HEK293 (cell line): ENCODE data around the gene NLRP6.

Experiments
- CTCF ChIA-PET: fragments of 350-600 bp; formaldehyde crosslinking; extraction: SDS; loops from one replicate; lab custom pipeline; 2021; ENCODE audit warnings: antibody characterized with exemption; lab: Yijun Ruan, JAX
- POLR2A ChIA-PET: fragments of 300-600 bp; formaldehyde crosslinking; extraction: SDS; loops from one replicate; lab custom pipeline; 2020; ENCODE audit warnings: antibody characterized with exemption, inconsistent platforms; lab: Yijun Ruan, JAX
- H3K27ac ChIP-seq: fragments of 200-500 bp; sonication (Bioruptor generic); 2 replicates; pipeline ENCODE4 v1.5.1; 2014; ENCODE audit warnings: low read depth, low read length, control low read depth, inconsistent platforms; ENCODE audit errors: extremely low read depth
- H3K36me3 ChIP-seq, 2 experiments: fragments of 200-500 bp in 1 of 2; sonication (Bioruptor generic) in 1 of 2; 1 replicate in 1 of 2; 2 replicates in 1 of 2; pipeline ENCODE4 v1.5.1; 2014 to 2017; ENCODE audit warnings: inconsistent platforms in 2 of 2, low read length in 2 of 2; ENCODE audit not compliant: control insufficient read depth in 2 of 2, insufficient read depth in 1 of 2
- H3K4me1 ChIP-seq: fragments of 200-500 bp; sonication (Bioruptor generic); 2 replicates; pipeline ENCODE4 v1.5.1; 2014; ENCODE audit warnings: mild to moderate bottlenecking, low read length, inconsistent platforms; ENCODE audit not compliant: control insufficient read depth, insufficient read depth
- H3K4me3 ChIP-seq: 2 replicates; pipeline ENCODE4 v1.5.1; 2011; ENCODE audit warnings: low read depth, mild to moderate bottlenecking, control low read depth, low read length, moderate library complexity
- H3K9me3 ChIP-seq: fragments of 200-500 bp; sonication (Bioruptor generic); 2 replicates; pipeline ENCODE4 v1.5.1; 2014; ENCODE audit warnings: low read depth, low read length, inconsistent platforms; ENCODE audit not compliant: control insufficient read depth, insufficient read depth
- ATF2 ChIP-seq: fragments of 450-650 bp; formaldehyde crosslinking; IDR thresholded peaks from 2 replicates; pipeline ENCODE4 v1.5.1; 2016; ENCODE audit warnings: missing biosample characterization, missing genetic modification characterization, low read depth
- FEZF1 ChIP-seq: fragments of 450-650 bp; formaldehyde crosslinking; IDR thresholded peaks from 2 replicates; pipeline ENCODE4 v1.5.1; 2016; ENCODE audit warnings: missing biosample characterization, missing genetic modification characterization
- INSM2 ChIP-seq: fragments of 450-650 bp; formaldehyde crosslinking; IDR thresholded peaks from 2 replicates; pipeline ENCODE4 v1.5.1; 2016; ENCODE audit warnings: missing biosample characterization, missing genetic modification characterization
- KLF16 ChIP-seq: fragments of 450-650 bp; formaldehyde crosslinking; IDR thresholded peaks from 2 replicates; pipeline ENCODE4 v1.5.1; 2017; ENCODE audit warnings: missing biosample characterization, missing genetic modification characterization
- KLF7 ChIP-seq: fragments of 450-650 bp; formaldehyde crosslinking; IDR thresholded peaks from 2 replicates; pipeline ENCODE4 v1.5.1; 2016; ENCODE audit warnings: missing biosample characterization, missing genetic modification characterization, borderline replicate concordance
- MZF1 ChIP-seq: fragments of 450-650 bp; formaldehyde crosslinking; IDR thresholded peaks from 2 replicates; pipeline ENCODE4 v1.5.1; 2017; ENCODE audit warnings: missing biosample characterization, missing genetic modification characterization, borderline replicate concordance
- PRDM10 ChIP-seq: fragments of 450-650 bp; formaldehyde crosslinking; IDR thresholded peaks from 2 replicates; pipeline ENCODE4 v1.5.1; 2016; ENCODE audit warnings: missing biosample characterization, missing genetic modification characterization
- TCF7L2 ChIP-seq: IDR thresholded peaks from 2 replicates; pipeline ENCODE4 v1.6.1; 2011; ENCODE audit warnings: low read depth, mild to moderate bottlenecking, inconsistent platforms, low read length, moderate library complexity, borderline replicate concordance
- YY2 ChIP-seq: fragments of 450-650 bp; formaldehyde crosslinking; IDR thresholded peaks from 2 replicates; pipeline ENCODE4 v1.5.1; 2016; ENCODE audit warnings: missing biosample characterization, missing genetic modification characterization
- ZBTB44 ChIP-seq: fragments of 450-650 bp; IDR thresholded peaks from 2 replicates; pipeline ENCODE4 v1.5.1; 2018; ENCODE audit warnings: missing biosample characterization, mild to moderate bottlenecking, missing genetic modification characterization
- ZFP41 ChIP-seq: fragments of 450-650 bp; formaldehyde crosslinking; IDR thresholded peaks from 2 replicates; pipeline ENCODE4 v1.5.1; 2016; ENCODE audit warnings: missing biosample characterization, missing genetic modification characterization, borderline replicate concordance
- ZNF121 ChIP-seq: fragments of 450-650 bp; formaldehyde crosslinking; IDR thresholded peaks from 2 replicates; pipeline ENCODE4 v1.5.1; 2016; ENCODE audit warnings: missing biosample characterization, missing genetic modification characterization
- ZNF174 ChIP-seq: fragments of 450-650 bp; formaldehyde crosslinking; IDR thresholded peaks from 2 replicates; pipeline ENCODE4 v1.5.0; 2017; ENCODE audit warnings: missing biosample characterization, mild to moderate bottlenecking, missing genetic modification characterization
- ZNF274 ChIP-seq, 2 experiments: fragments of 200-500 bp in 1 of 2; fragments of 450-650 bp in 1 of 2; sonication (Bioruptor generic) in 1 of 2; formaldehyde crosslinking in 1 of 2; IDR thresholded peaks; 2 replicates each; pipeline versions ENCODE4 v1.5.1 to v1.6.1; 2014 to 2016; ENCODE audit warnings: borderline replicate concordance in 1 of 2, inconsistent platforms in 1 of 2, low read length in 1 of 2, missing biosample characterization in 1 of 2, missing genetic modification characterization in 1 of 2
- ZNF335 ChIP-seq: fragments of 450-650 bp; formaldehyde crosslinking; conservative IDR thresholded peaks from 2 replicates; pipeline ENCODE4 v1.5.1; 2016; ENCODE audit warnings: missing biosample characterization, missing genetic modification characterization
- ZNF391 ChIP-seq: fragments of 450-650 bp; formaldehyde crosslinking; IDR thresholded peaks from 2 replicates; pipeline ENCODE4 v1.5.1; 2016; ENCODE audit warnings: low read depth, missing biosample characterization, missing genetic modification characterization, borderline replicate concordance
- ZNF473 ChIP-seq: fragments of 450-650 bp; formaldehyde crosslinking; IDR thresholded peaks from 2 replicates; pipeline ENCODE4 v1.5.1; 2017; ENCODE audit warnings: missing biosample characterization, missing genetic modification characterization
- ZNF514 ChIP-seq: fragments of 450-650 bp; formaldehyde crosslinking; IDR thresholded peaks from 2 replicates; pipeline ENCODE4 v1.5.1; 2016; ENCODE audit warnings: missing biosample characterization, missing genetic modification characterization
- ZNF560 ChIP-seq: fragments of 450-650 bp; formaldehyde crosslinking; IDR thresholded peaks from 2 replicates; pipeline ENCODE4 v1.5.1; 2017; ENCODE audit warnings: missing biosample characterization, missing genetic modification characterization, borderline replicate concordance
- ZNF654 ChIP-seq: fragments of 450-650 bp; formaldehyde crosslinking; IDR thresholded peaks from 2 replicates; pipeline ENCODE4 v1.5.1; 2016; ENCODE audit warnings: low read depth, missing biosample characterization, missing genetic modification characterization
- ZNF701 ChIP-seq: fragments of 450-650 bp; formaldehyde crosslinking; IDR thresholded peaks from 2 replicates; pipeline ENCODE4 v1.5.1; 2016; ENCODE audit warnings: missing biosample characterization, missing genetic modification characterization
- ZNF704 ChIP-seq: fragments of 450-650 bp; formaldehyde crosslinking; IDR thresholded peaks from 2 replicates; pipeline ENCODE4 v1.5.1; 2016; ENCODE audit warnings: missing biosample characterization, missing genetic modification characterization
- ZNF776 ChIP-seq: fragments of 450-650 bp; formaldehyde crosslinking; IDR thresholded peaks from 2 replicates; pipeline ENCODE4 v1.5.0; 2017; ENCODE audit warnings: missing biosample characterization, missing genetic modification characterization, borderline replicate concordance

Gene NLRP6

GRCh38 chr11:278001-278951 lies at the start of gene NLRP6:
TSS of gene NLRP6 (plus strand) at chr11:278407. CDS start at chr11:278570, 163 bp downstream.
- H3K4me1 ChIP-seq: no peaks in the 10 kb centered on the region
- H3K36me3 ChIP-seq: no peaks in the 10 kb centered on the region
- H3K27ac ChIP-seq: no peak within 1 kb of the TSS
- no peak within 1 kb of the TSS for H3K4me3 ChIP-seq
- H3K9me3 ChIP-seq: no peaks in the 10 kb centered on the region
- CTCF ChIA-PET: interaction anchor here (0.6 to 4.0 kb wide), 2 partner anchors 18 to 28 kb away, joined by 3 to 28 read pairs; no protein-coding TSS in a partner anchor
- TF ChIP-seq ZBTB44 (tag by site-specific recombination) (no peak), FEZF1 (tag by site-specific recombination) (no peak), ATF2 (tag by site-specific recombination) (no peak), ZNF560 (tag by site-specific recombination) (no peak), ZNF473 (no peak), ZFP41 (tag by site-specific recombination) (no peak), ZNF274 (IDR thresholded peaks at IDR 0.05; ENCODE audit: low read length) (no peak), ZNF274 (tag by site-specific recombination; IDR thresholded peaks at IDR 0.05; ENCODE audit: borderline replicate concordance) (no peak), ZNF701 (tag by site-specific recombination) (no peak), ZNF391 (tag by site-specific recombination) (no peak), ZNF776 (no peak), INSM2 (no peak), ZNF654 (tag by site-specific recombination) (no peak), KLF16 (tag by site-specific recombination) (no peak)
- TF ChIP-seq, all 188 proteins: peak for 0
- POLR2A ChIA-PET: interaction anchor here (0.5 kb wide), 1 partner anchor 156 kb away, joined by 5 read pairs; no protein-coding TSS in a partner anchor

- no peaks in the 10 kb centered on the region for H3K4me1 ChIP-seq
- H3K36me3 ChIP-seq: peaks cover 0 to 17% of the 10 kb centered on the region in 2 experiments; a peak in 2 of 3 replicates
- H3K9me3 ChIP-seq: no peaks in the 10 kb centered on the region
- H3K27ac ChIP-seq: no peak overlapping the region
- H3K4me3 ChIP-seq: no peak overlapping the region
- CTCF ChIA-PET: interaction anchor here (0.7 to 1.5 kb wide), 2 partner anchors 20 to 125 kb away, joined by 3 to 4 read pairs; no protein-coding TSS in a partner anchor
- POLR2A ChIA-PET: interaction anchor here (1.6 kb wide), 1 partner anchor 23 kb away, joined by 11 read pairs; the partner anchor contains the start of genes BET1L and RIC8A
- TF ChIP-seq ZNF335: no peak
- TF ChIP-seq ZNF174 (tag by site-specific recombination): no peak
- no peak for TF ChIP-seq YY2 (tag by site-specific recombination)
- no peak for TF ChIP-seq FEZF1 (tag by site-specific recombination)
- no peak for TF ChIP-seq KLF7 (tag by site-specific recombination)
- no peak for TF ChIP-seq ZNF704
- no peak for TF ChIP-seq TCF7L2
- no peak for TF ChIP-seq ZNF514
- no peak for TF ChIP-seq ZNF121 (tag by site-specific recombination)
- TF ChIP-seq MZF1 (tag by site-specific recombination): no peak
- TF ChIP-seq PRDM10: no peak
Measured at GRCh38 chr11:230431-230830, 47.8 kb upstream of the NLRP6 start.
